ENCODE measurements around the gene RASA3. TPM values are rescaled to one million over a fixed set of nuclear protein-coding genes. Genes with fewer than 3 reads are reported as not detected.

The RASA3 gene
- total RNA-seq, 1 donor from 2014 or later, result 11.2 TPM

- ATAC-seq (ENCODE audit: poor library complexity) (no peak), DNase-seq (peak; percentile 24)
- intact Hi-C loops (cut with DNase I), result no loop called here
Measured at GRCh38 chr13:113967206-113967720, 165.2 kb downstream of the RASA3 start.

- no peak for DNase-seq
- intact Hi-C loops (cut with DNase I), result no loop called here
- ATAC-seq (ENCODE audit: poor library complexity), result no peak
Measured at GRCh38 chr13:113965968-113966884, 166.2 kb downstream of the RASA3 start.

GRCh38 chr13:113965383-113965874 is 167.0 kb downstream of the RASA3 start:
- DNase-seq, result no peak
- ATAC-seq (ENCODE audit: poor library complexity), result no peak
- intact Hi-C loops (cut with DNase I), result no loop called here

- ATAC-seq (ENCODE audit: poor library complexity), result no peak
- DNase-seq, result peak; percentile 24
- intact Hi-C loops (cut with DNase I), result no loop called here
Measured at GRCh38 chr13:113964251-113964995, 168.0 kb downstream of the RASA3 start.

GRCh38 chr13:113963376-113963775 is 169.0 kb downstream of the RASA3 start:
- peak; percentile 11 for DNase-seq
- intact Hi-C loops (cut with DNase I), result no loop called here
- no peak for ATAC-seq (ENCODE audit: poor library complexity)

GRCh38 chr13:113962975-113963374 is 169.4 kb downstream of the RASA3 start:
- intact Hi-C loops (cut with DNase I), result no loop called here
- ATAC-seq (ENCODE audit: poor library complexity), result no peak
- peak; percentile 10 for DNase-seq

GRCh38 chr13:113962386-113962785 is 170.0 kb downstream of the RASA3 start:
- ATAC-seq (ENCODE audit: poor library complexity) (no peak), DNase-seq (peak; percentile 4)
- intact Hi-C loops (cut with DNase I), result no loop called here

GRCh38 chr13:113960276-113960948 is 172.0 kb downstream of the RASA3 start:
- intact Hi-C loops (cut with DNase I), result no loop called here
- DNase-seq (peak; percentile 8), ATAC-seq (ENCODE audit: poor library complexity) (no peak)

GRCh38 chr13:113959198-113959597 is 173.2 kb downstream of the RASA3 start:
- DNase-seq (no peak), ATAC-seq (ENCODE audit: poor library complexity) (no peak)
- intact Hi-C loops (cut with DNase I), result no loop called here

GRCh38 chr13:113958373-113958772 is 174.1 kb downstream of the RASA3 start:
- intact Hi-C loops (cut with DNase I), result no loop called here
- no peak for ATAC-seq (ENCODE audit: poor library complexity)
- DNase-seq, result peak; percentile 34

GRCh38 chr13:113956571-113956970 is 175.9 kb downstream of the RASA3 start:
- peak; percentile 30 for DNase-seq
- intact Hi-C loops (cut with DNase I), result no loop called here
- no peak for ATAC-seq (ENCODE audit: poor library complexity)

GRCh38 chr13:113955691-113956090 is 176.7 kb downstream of the RASA3 start:
- DNase-seq (peak; percentile 35), ATAC-seq (ENCODE audit: poor library complexity) (no peak)
- intact Hi-C loops (cut with DNase I), result no loop called here

GRCh38 chr13:113955235-113955634 is 177.2 kb downstream of the RASA3 start:
- DNase-seq, result peak; percentile 20
- intact Hi-C loops (cut with DNase I), result no loop called here

GRCh38 chr13:113954046-113954835 is 178.2 kb downstream of the RASA3 start:
- ATAC-seq (ENCODE audit: poor library complexity), result no peak
- peak; percentile 33 for DNase-seq
- intact Hi-C loops (cut with DNase I), result no loop called here

More at GRCh38 chr13:113955235-113955634, 177.2 kb downstream of the RASA3 start:
- no peak for ATAC-seq (ENCODE audit: poor library complexity)

GRCh38 chr13:113953561-113953960 is 178.9 kb downstream of the RASA3 start:
- peak; percentile 27 for DNase-seq
- intact Hi-C loops (cut with DNase I), result no loop called here
- no peak for ATAC-seq (ENCODE audit: poor library complexity)

GRCh38 chr13:113952983-113953520 is 179.4 kb downstream of the RASA3 start:
- DNase-seq (peak; percentile 34), ATAC-seq (ENCODE audit: poor library complexity) (no peak)
- intact Hi-C loops (cut with DNase I), result no loop called here

GRCh38 chr13:113952151-113952982 is 180.1 kb downstream of the RASA3 start:
- peak; percentile 35 for DNase-seq
- intact Hi-C loops (cut with DNase I), result no loop called here
- no peak for ATAC-seq (ENCODE audit: poor library complexity)
